Myocyte (in vitro differentiated cells): ENCODE measurements around the gene CIROP. TPM values are rescaled to one million over a fixed set of nuclear protein-coding genes. Genes with fewer than 3 reads are reported as not detected.

ENCODE experiments used
- DNase-seq: peaks from one replicate; pipeline ENCODE4 v3.0.0-alpha.2; 2012; ENCODE audit warnings: low read depth
- total RNA-seq: library from RNA; depleted of rRNA; stranded (reverse); fragments of >200 nt; gene quantifications from 2 replicates; pipeline ENCODE4 v1.2.3, GENCODE V29; 2014

The CIROP gene
- total RNA-seq, 1 donor from 2014 or later: not detected

DNA sequence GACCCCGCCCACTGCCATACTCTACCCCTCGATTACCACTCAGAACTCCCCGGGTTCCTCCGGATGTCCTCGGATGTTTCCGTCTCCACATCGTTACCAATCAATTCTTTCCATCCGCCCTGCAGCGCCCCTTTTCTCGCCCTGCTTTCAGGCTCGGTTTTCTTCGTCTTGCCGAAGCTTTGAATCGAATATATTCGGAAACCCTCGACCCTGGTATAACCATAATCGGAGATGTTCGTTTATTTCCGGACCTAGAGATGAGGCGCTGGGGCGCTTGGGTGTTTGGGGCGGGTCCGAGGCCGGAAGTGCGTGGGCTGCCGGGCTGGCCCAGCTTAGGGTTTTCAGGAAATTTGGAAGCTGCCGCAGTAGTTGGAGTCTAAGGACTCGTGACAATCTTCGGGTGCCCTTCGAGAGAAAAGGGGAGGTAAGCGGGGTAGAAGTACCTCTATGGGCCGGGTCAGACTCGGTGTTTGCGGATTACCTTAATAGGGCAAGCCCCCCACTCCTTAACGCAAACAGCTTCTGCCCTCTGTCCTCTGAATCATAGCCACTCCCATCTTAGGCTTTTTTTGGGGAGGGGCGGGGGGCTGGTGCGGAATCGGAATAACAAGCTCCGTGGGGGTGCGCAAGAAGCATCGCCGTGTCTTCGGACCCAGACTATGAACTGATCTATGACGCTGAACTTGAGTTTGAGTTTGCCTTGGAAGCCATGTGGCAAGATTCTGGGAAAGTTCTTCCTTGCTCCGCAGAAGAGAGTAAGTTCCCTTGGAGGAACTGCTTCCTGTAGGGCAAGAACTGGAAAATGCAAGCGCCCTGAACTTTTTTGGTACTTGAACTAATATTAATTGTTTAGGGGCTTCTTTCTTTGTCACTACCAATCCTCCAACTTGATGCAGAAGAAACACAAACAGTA, 9.3 kb downstream of the CIROP start, which contains the start of gene C14orf119:
Gene C14orf119, plus strand, starts transcription at position 310 of the 913 bp plus-strand sequence. CDS start 2,154 bp downstream, outside the sequence.
- DNase-seq: peak; percentile 100

DNA sequence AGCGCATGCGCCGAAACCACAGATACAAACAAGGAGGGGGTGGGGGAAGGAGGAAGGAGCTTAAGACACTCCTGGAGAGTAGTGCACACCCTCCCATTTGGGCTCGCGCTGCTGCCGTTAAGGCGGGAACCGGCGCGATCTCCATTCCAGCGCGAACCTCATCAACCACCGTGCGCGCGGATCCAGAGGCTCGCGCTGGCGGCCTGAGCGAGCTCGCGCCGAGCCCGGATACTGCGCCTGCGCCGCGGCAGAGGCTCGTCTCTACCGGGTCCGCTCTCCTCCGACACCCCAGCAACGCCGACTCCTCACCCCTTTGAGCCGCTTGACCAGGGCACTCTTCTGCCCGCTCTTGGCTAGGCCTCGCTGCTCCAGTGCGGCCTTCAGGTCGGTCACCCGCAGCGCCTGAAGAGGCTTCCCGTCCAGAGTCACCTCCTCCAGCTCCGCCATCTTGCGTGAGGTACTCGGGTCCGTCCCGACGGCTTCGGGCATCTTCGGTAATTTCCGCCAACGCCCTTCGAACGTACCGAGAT, 10.1 kb downstream of the CIROP start, which contains the start of gene ACIN1:
Gene ACIN1, minus strand, starts transcription at position 471 of the 530 bp plus-strand sequence. Its CDS starts 24 bp downstream, at position 447.
- peak; percentile 87 for DNase-seq

DNA sequence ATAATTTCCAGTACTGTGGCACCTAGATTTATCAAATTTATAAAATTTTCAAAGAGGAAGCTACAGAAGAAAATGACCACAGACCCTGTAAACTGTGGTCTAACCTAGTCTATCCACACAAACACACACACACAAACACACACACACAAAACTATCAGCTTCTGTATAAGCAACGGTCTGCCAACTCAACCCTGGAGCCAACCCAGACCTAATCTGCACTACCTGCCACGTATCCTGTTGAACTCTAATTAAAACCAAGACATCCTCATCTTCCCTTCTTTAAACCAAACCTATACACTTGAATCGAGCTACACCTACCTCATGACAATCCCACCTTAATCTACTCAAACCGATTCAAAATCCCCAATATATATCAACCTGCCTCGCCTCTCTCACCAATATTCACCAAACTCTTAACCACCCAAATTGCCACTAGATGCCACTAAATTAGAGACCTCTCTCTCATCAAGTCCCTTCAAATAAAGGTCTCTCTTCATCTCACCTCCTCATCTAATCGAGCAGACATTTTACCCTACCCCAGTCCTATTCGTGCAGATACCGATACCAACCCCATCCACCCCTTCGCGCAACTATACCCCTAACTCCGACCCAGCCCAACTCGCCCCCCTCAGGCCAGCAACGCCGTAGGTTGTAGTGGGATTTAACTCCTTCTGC, 10.7 kb downstream of the CIROP start:
- DNase-seq: no peak

DNA sequence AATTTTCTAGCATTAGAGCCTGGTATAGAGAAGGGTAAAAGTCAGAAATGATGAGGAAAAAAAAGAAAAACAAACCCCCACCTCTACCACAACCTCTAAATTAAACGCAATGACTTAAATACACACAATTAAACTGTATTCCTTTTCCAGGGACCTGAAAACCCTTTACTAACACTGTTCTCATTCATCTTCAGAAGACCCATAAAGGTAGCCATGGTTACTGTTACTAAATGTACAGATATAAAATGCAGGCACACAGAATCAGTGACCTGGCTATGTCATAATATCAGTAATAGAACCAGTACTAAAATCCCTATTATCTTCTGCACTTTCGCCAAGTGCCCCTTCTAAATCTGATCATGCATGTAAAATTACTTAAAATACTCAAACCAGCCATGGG, 11.3 kb downstream of the CIROP start:
- DNase-seq: no peak

DNA sequence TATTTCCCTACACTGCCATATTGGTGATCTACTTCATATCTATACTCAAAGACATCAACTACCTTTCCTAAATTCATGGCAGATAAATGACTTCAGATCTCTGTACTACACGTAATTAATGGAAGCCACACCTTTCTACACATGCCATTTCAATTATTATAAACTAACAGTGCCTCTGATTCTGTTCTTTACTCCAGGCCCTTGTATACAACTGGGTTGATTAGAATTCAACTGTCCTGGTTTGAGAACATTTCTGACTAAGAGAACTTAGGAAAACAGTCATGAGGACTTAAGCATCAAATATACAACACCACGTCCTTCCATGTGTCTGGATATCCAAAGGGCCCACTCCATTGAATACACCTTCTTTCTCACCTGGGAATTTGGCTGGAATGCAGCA, 11.7 kb downstream of the CIROP start:
- DNase-seq: no peak

DNA sequence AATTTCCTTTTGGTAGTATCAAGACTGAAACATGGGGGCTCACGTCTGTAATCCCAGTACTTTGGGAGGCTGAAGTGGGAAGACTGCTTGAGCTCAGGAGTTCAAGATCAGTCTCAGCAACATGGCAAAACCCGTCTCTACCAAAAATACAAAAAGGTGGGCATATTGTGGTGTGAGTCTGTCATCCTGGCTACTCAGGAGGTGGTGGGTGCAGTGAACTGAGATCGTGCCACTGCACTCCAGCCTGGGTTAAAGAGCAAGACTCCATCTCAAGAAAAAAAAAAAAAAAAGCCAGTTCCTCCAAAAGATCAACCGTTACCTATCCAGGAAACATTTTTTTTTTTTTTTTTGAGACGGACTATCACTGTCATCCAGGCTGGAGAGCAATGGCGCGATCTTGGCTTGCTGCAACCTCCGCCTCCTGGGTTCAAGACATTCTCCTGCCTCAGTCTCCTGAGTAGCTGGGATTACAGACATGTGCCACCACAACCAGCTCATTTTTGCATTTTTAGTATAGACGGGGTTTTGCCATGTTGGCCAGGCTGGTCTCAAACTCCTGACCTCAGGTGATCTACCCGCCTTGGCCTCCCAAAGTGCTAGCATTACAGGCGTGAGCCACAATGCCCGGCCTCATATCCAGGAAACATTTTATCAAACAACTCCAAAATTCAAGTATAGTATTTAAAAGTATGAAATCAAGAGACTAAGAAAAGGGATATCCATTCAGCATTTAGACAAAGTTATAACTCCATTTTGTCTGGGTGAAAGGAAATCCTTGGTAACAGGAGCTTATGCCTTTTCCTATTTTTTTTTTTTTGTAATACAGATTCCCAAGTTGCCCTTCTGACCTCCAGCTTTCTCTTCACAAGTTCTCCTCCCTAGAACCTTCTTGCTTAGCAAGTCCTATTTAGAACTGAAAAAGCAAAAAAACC, 13.2 kb downstream of the CIROP start:
- DNase-seq: no peak

DNA sequence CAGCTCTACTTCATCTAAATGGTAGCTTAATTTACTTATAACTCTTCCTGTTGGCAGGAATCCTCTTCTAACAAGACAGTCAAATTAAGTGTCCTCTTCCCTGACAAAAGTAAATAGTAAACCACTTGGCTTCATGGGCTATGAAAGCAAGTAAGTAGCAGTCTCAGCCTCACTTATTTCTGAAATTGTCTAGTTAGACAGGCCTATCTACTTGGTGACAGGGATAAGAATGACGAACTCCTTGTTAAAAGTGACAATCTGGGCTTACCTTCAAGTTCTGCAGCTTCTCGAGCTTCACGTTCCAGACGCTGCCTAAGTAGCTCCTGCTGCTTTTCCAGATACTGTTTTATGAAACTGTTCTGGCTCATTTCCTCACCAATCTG, 14.5 kb downstream of the CIROP start:
- no peak for DNase-seq

DNA sequence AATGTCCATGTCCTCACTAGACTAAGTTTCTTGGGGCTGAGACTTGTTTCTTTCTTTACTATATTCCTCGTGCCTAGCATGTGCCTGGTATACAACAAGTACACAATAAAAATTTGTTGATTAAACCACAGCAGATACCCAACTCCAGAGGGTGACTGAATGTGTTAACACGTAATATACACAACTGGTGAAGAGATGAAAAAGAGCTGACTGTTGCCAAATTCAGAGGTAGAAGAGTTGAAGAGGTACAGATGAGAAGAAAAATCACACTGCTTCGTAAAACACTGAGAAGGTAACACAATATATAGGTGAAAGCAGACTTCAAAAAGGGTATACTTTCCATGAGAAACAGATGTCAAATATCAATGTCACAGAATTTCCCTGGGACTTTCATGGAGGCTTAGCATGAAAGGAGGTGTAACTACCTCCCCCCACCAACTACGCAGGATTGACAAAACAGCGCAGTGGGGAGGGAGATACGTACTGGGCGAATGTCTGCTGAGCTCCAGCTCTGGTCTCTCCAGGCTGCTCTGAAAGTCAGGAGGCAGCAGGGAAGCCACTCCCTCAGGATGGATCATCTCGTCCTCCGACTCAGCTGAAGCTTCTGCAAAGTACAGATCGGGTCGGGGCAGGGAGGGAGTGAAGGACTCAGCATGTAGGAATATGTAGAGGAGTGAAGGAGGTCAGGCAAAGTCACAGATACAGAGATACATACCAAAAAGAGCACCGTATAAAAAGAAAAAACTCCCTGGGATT, 15.1 kb downstream of the CIROP start:
- DNase-seq: no peak

DNA sequence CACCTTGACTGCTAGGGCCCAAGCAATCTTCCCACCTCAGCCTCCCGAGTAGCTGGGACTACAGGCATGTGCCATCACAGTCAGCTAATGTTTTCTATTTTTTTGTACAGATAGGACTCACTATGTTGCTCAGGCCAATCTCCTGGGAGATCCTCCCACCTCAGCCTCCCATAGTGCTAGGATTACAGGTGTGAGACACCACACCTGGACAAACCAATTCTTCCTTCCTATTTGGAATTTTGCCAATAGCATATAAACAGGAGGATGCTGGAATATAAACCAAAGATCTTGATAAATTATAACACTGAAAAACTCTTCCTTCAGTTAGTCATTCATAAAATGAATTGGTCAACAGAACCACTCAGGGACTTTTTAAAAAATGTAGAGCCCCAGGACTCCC, 18.2 kb downstream of the CIROP start:
- no peak for DNase-seq

DNA sequence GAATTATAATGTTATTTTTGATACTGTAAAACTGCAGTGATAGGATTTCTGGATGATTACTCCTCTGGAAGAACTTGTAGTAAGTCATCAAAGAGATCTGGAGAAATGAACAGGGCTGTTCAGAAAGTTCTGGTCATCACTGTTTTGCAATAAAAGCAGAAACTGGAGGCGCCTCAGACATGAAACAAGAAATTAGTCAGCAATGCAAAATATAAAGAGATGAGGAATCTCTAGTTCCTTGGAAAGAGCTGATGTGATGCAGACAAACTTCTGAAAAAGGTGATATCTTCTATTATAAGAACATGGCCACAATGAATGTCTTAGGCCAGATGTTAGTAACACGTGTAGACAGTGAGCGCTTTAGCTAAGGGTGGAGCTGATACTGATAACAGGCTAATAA, 19.3 kb downstream of the CIROP start:
- no peak for DNase-seq

DNA sequence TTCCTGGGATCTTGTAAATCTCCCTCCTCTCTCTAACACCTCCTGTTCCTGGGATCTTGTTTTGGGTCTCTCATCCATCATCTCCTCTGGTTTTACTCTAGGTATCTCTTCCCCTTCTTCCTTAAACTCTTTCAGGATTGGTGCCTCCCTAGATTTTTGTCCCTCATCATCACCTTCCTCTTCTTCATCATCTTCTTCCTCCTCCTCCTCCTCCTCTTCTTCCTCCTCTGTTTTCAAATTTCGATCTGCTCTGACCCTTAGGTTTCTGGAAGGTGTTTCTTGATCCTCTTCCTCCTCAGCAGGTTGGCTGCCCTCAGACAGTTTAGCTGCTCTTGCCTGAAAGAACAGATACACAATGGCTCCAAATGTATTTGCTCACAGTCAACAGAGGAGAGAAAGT, 24.3 kb downstream of the CIROP start:
- no peak for DNase-seq

DNA sequence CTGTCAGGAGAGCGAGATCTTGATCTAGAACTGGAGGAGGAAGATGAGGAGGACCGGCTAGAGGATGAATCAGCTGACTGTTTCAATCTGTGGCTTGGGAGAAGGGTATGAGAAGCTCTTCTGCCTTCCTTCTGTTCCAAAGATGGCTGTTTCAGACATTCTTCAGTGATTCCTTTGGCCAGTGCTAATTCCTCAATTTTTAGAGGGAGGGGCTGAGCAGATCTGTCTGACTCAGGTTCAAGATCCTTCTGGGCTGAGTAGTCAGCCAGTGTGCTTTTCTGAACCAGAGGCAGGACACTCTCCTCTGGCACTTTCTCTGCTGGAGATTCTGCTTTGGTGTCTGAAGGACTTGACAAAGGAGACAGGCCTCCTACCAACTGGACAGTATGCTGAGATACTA, 25.1 kb downstream of the CIROP start:
- DNase-seq: no peak

DNA sequence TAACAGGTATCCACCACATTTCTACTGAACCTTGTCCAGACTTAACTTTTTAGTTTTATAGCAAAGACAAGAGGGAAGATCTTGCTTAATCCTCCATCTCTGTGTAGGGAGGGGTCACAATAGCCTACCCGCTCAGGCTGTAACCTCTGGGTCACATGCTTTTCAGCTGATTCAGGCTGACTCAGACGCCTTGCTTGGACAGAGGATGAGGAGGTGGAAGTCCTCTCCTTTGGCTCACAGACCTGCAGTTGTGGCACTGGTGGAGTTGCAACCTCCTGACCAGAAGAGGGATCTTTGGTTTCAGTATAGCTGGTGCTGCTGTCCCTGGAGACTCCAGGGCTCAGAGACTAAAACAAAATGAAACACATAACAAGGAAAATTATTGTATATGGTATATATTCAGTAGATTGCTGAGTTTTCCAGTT, 26.1 kb downstream of the CIROP start:
- peak; percentile 94 for DNase-seq

DNA sequence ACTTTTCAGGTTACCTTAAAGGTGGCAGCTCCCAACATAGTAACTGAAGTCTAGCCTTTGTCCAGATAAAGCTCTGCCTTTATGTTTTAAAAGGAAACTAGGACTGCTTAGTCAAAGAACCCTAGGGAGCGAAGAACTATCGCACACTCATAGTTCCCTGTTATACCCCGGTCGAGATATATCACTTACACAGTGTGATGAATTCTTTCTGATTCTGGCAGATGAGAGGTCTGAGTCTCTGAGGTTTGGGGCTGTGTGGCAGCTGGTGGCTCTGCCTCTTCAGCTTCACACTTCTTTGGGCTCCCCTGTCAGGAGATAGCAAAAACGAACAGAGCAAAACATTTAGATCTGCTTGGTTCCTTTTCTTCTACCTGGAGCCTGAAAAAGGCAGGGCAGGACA, 26.8 kb downstream of the CIROP start:
- peak; percentile 63 for DNase-seq

DNA sequence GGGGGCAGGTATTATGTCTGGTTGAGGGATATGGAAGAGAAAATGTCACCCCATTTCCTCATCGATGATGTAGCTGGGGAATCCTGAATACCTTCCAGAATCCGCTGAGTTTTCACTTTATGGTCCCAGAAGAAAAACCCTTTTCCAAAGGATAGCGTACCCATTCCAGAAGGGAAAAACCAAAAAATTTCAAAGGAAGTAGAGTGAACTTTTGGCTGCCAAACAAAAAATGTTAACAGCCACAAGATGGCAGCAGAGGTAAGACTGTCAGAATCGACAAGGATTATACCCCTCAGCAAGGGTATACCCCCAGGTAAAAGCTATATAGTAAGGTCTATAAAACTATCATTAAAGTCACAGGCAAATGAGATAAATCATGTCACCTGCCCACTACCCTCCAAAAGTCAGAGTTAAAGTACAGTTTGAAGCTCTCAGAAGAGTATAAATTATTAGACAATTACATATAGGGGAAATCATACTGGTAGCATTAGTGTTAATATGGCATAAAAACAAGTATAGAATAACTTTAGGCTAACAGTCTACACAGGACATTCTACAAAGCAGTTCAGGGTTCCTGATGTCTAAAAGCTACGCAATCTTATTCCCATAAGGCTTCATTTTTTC, 27.9 kb downstream of the CIROP start:
- DNase-seq: peak; percentile 59

DNA sequence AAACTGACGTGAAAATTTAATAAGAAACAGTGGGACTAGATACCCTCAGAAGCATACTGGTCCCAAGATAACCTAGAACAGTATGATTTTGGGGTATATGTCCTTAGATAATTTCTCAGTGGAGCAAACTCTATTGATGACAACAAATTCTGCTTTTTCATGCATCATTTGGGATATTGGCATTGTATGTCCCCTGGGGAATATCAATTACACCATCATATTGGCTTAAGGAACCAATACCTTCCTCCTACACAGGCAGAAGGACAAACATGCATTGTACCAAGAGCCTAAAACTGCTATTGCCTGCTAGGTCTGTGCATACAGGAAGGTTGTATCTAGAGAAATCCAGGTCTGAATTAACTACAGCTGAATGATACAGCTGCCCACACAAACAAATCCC, 29.9 kb downstream of the CIROP start:
- DNase-seq: no peak

DNA sequence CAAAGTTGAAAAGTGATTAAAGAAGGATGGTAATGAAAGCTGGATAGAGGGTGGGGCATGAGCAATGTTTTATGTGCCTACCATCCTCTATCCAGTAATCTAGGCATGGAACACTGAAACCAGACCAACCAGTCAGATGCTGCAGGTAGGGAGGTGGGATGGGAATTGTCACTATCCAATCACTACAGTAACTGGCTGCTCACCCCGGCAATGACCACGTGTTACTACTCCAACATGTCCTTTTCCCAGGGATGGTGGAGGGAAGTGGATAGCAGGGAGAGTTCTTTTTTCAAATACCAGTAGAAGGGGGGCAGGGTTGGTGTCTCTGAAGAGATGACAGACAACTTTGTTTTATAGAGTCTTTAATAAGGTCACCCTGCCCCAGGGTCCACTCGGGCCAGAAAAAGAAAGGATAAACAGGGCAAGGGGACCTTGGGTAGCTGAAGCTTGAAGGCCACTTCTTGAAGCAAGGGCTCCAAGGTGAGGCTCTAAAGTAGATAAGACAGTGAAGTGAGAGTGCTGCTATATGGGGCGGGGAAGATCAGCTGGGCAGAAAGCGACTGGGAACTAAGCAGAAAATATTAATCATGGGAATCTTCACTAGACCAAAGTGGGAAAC, 32.8 kb downstream of the CIROP start:
- DNase-seq: peak; percentile 24

DNA sequence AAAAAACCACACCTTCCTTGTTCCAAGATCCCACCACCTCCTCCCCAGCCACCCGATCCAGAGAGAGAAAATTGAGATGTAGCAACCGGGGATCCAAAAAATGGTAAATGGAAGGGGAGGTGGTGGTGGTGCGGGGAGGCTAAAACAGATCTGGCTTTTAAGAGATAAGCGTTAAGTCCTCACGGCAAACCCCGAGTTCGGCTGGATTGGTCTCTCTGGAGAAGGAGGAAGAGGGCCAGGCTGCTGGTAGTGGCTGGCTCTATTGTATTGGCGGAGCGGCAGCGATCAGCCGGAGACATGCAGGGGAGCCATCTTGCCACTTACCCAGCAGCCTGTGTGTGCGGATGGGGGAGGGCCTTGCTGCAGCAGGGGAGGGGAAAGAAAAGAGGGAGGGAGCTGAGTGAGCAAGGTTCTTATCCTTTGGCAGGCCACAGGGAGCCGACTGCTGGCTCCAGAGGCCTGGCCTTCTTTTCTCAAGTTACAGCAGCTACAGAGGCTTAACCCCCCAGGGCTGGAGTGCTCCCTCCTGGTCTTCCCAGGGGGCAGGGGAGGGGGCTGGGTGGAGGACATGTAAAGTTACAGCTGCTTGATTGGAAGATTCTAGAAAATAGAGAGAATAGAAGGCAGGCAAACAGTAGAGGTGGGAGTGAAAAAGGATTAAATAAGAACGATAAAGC, 33.4 kb downstream of the CIROP start:
- DNase-seq: peak; percentile 93
